Measurements from ENCODE around the gene TUBB2A.
"Not testable (repeated sequence)": the region's sequence is repeated elsewhere in the genome, so short reads cannot be mapped to it uniquely, and the experiment has no call there.

The TUBB2A gene

DNA sequence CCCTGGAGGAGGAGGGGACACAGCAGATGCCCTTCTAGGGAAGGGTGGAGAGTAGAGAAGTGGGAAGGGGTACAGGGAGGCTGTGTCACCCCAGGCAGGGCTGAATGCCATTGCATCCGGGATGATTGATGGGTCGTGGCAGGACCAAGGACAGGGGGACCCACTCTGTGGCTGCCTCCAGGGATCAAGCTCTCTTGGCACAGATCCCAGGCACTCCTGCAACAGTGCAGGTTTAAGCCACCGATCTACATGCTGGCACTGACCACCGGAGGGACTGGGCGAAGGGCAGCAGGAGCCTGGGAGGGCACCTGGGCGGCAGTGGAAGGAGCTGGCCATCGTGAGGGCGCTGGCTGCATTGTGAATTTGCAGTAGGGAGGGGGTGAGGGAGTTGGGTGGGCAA lies 22.6 kb upstream of the TUBB2A start:
- not testable (repeated sequence) for DNase-seq

DNA sequence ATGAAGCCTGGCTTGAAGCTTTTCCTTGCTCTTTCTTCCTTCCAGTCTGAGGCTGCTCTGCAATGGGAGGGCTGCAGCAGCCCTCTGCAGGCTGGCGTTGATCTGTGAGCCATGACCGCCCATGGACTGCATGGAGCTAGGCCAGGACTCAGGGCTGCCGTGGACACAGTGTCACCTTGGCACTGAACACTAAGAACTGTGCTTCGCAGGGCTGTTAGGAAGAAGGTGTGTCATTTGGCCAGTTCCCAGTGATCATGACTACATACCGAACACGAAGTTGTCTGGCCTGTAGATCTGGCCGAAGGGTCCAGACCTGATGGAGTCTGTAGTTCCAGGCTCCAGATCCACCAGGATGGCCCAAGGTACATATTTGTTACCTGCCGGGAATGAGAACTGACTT lies 21.3 kb upstream of the TUBB2A start:
- DNase-seq = not testable (repeated sequence)

GRCh38 chr6:3176562-3177355 lies 19.4 kb upstream of the TUBB2A start:
- peak; percentile 67 for DNase-seq

DNA sequence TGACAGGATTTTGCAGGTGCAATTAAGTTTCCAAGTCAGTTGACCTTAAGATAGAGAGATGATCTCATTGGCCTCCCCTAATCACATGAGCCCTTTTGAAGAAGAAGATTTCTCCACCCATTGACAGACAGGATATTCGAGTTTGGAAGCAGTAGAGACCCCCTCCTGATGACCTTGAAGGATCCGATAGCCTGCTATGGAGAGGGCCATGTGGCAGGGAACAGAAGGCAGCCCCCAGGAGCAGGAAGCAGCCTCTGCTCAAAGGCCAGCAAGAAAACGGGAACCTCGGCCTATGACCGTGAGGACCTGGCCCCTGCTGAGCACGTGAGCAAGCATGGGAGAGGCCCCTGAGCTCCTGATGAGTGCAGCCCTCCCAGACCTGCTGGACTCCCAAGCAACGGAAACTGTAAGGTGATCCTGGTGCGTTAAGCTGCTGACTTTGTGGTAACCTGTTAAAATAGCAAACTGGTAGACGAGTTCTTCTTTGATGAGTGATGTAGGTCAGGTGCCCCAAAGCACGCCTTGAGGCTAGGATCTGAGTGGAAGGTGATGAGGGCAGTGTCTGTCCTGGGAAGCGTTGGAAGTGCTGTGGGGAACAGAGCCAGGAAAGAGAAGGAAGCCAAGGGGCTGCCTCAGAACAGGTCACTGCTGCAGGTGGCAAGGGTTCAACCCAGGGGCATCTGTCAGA lies 18.5 kb upstream of the TUBB2A start:
- DNase-seq = no peak

DNA sequence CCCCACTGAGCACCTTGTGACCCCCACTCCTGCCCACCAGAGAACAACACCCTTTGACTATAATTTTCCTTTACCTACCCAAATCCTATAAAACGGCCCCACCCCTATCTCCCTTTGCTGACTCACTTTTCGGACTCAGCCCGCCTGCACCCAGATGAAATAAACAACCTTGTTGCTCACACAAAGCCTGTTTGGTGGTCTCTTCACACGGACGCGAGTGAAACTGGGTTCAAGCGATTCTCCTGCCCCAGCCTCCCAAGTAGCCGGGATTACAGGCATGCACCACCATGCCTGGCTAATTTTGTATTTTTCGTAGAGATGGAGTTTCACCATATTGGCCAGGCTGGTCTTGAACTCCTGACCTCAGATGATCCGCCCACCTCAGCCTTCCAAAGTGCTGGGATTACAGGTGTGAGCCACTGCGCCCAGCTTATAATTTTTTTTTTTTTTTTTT lies 16.3 kb upstream of the TUBB2A start:
- not testable (repeated sequence) for DNase-seq

DNA sequence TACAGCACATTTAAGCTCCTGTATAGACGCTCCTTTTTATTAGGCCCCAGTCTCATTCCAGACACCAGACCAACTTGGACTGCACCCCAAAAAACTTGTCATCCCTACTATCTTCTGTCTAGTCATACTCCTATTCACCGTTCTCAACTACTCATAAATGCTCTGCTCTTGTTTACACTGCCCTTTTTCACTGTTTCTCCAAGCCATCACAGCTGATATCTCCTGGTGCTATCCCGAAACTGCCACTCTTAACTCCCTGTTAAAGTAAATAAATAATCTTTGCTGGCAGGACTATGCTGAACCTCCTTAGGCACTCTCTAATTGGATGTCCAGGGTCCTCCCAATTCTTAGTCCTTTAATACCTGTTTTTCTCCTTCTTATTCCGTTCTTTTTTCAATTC lies 15.4 kb upstream of the TUBB2A start:
- DNase-seq = not testable (repeated sequence)

- not testable (repeated sequence) for DNase-seq
Measured at GRCh38 chr6:3171313-3172175, 14.2 kb upstream of the TUBB2A start.

DNA sequence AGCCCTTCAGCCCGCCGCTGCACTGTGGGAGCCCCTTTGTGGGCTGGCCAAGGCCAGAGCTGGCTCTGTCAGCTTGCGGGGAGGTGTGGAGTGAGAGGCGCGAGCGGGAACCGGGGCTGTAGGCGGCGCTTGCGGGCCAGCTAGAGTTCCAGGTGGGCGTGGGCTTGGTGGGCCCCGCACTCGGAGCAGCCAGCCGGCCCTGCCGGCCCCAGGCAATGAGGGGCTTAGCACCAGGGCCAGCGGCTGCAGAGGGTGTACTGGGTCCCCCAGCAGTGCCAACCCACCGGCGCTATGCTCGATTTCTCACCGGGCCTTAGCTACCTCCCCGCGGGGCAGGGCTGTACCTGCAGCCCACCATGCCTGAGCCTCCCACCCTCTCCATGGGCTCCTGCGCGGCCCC lies 13.3 kb upstream of the TUBB2A start:
- not testable (repeated sequence) for DNase-seq

- not testable (repeated sequence) for DNase-seq
Measured at GRCh38 chr6:3168046-3168445, 10.7 kb upstream of the TUBB2A start.

GRCh38 chr6:3166535-3167225 lies 9.3 kb upstream of the TUBB2A start:
- not testable (repeated sequence) for DNase-seq

DNA sequence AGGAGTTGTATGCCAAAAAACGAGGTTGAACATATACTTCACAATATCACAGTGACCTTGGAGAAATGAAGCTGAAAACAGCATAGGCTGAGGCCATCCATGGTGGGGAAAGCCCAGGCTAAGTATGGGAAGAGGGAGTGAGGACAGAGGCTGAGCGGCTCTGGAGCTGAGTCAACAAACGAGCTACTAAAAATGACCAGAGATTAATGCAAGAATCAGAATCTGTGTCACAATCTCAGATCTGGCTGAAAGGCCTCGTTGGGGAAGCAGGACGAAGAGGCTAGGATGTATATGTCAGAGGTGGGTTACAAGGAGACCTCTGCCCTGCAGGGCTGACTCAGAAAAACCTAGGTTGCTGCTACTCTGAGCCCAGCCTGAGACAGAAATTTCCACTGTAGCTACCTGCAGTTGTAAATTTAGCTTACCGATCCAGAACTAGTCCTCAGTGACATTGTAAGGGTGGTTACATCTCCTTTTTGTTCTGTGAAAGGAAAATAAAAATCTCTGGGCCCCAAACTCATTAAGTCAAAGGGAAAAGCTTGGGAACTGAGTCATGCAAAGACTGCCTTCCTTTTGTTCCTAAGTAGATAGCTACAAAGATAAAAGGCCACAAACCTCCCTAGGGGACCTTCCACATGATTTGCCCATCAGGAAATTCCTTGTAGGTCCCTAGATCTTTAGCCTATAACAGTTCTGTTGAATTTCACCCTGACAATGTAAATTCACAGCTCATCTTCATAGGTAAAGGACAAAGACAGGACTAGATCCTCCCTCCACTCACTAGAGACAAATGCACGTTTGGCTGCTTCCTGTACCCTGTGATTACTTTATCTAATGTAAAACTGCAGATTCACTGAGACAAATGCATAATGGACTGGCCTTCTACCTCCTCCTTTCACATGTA lies 8.5 kb upstream of the TUBB2A start:
- DNase-seq = no peak

DNA sequence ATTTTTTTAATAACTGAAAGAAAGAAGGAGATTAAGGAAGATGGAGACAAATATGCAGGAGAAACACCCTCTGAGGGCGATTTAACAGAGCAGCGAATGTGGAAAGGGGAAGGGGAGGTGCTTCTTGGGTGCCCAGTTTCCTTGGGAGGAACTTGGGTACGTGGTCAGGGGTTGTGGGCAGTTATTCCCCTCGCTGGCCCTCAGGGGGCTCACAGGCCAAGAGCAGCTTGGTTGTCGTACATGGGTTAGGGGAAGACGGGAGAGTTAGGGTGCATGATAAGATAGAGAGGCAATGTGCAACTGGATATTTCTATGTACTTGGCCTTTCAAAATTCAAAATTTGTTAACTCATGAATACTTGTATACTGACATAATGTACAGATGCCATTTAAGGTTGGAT lies 7.0 kb upstream of the TUBB2A start:
- no peak for DNase-seq

DNA sequence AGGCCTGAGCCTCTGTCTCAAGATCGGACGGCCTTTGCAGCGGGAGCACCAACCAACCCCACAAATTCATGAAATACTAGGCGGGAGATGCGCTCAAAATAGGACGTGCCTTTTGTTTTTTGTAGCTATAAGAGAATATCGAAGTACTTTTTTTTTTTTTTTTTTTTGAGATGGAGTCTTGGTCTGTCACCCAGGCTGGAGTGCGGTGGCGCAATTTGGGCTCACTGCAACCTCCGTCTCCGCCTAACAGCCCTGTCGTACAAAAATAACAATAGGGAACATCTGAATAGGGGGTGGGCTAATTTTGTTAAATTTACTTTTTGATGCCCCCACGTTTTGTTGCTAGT lies 5.9 kb upstream of the TUBB2A start:
- DNase-seq = no peak

DNA sequence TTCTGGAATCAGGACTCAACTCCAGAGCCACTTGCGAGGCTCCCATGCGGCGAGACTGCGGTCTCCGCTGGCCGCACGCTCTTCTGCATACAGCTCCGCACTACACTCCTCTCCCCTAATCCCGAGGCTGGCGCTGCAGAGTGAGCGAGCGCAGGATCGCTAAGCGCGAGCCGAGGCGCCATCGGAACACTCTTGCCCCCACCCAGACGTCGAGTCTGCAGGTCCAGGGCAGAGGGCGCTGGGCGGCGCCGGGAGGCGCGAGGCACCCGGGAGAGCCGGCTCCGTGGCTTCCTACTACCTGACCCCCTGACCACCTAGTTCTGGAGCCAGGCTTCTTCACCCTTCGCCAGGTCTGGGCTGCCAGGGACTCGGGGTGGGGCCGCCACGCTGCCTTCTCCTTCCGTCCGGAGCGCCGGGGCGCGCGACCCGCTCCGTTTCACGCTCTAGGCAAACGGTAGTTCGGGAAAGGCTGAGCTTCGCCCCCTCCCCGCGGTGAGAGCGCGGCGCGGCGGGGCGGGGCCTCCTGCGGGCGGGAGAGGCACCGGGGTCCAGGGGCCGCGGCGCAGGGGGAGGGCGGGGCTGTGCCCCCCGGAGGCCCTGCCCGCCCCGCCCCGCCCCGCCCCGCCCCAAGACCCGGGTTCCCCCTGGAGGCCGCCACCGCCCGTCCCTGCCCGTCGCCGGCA lies 5.4 kb upstream of the TUBB2A start:
- peak; percentile 54 for DNase-seq

DNA sequence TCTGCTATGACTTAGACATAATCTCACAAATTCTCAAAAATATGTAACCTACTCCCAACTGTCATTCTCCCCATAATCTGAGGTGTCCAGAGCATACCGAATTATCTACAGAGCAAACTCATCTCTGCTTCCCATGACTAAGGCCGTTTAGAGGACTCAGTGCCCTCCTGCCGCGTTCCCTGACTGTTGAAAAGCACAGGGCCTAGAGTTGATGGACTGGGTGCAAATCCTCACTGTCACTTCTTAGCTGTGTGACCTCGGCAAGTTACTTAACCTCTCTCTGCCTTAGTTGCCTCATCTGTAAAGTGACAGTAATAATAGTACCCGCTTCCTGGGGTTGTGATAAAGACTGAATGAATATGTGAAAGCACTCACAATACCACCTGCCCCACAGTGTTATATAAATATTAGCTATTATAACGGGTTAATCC lies 4.7 kb upstream of the TUBB2A start:
- DNase-seq = peak; percentile 48

- peak; percentile 32 for DNase-seq
Measured at GRCh38 chr6:3159805-3160781, 2.7 kb upstream of the TUBB2A start.

- DNase-seq = not testable (repeated sequence)
Measured at GRCh38 chr6:3156184-3157130, 887 bp downstream of the TUBB2A start.

GRCh38 chr6:3155416-3155815 lies 1.9 kb downstream of the TUBB2A start:
- not testable (repeated sequence) for DNase-seq

DNA sequence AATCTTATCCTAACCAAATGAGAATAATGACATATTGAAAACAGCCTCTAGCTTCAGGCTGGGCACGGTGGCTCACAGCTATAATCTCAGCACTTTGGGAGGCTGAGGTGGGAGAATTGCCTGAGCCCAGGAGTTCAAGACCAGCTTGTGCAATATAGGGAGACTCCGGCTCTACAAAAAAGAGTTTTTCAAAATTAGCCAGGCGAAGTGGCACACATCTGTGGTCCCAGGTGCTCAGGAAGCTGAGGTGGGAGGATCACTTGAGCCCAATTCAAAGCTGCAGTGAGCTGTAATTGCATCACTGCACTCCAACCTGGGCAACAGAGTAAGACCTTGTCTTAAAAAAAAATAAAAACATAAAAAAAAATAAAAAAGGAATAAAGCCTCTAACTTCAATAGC lies 4.7 kb downstream of the TUBB2A start:
- no peak for DNase-seq

Data from activated CD4-positive, alpha-beta T cell treated with anti-CD3 and anti-CD28 coated beads, Interleukin-2, Interleukin-6, amounts not matched to agents 100 ng/mL and 50 ng/mL, durations not matched to agents 16 hours and 8 hours (primary cell).